HCT116 (cell line): ENCODE measurements around the gene ZNF280C. TPM values are rescaled to one million over a fixed set of nuclear protein-coding genes. Genes with fewer than 3 reads are reported as not detected.

Source experiments
- total RNA-seq: library from RNA; stranded (reverse); gene quantifications from one replicate; pipeline ENCODE4 v1.2.1, GENCODE V29; 2021; ENCODE audit not compliant: unreplicated experiment

ZNF280C gene
- total RNA-seq, 1 experiment from 2014 or later, result 12.3 TPM

Other genes starting within 250 kb of the ZNF280C start
- 19.2 TPM for gene ELF4, start 158.4 kb downstream of the ZNF280C start, total RNA-seq
- 50.0 TPM for gene AIFM1, start 103.1 kb downstream of the ZNF280C start, total RNA-seq
- gene RAB33A, start 96.9 kb downstream of the ZNF280C start, total RNA-seq, result not detected
- gene SLC25A14, start 71.0 kb upstream of the ZNF280C start, total RNA-seq, result 13.1 TPM
- gene GPR119, start 116.8 kb upstream of the ZNF280C start, total RNA-seq, result not detected
- gene RBMX2, start 133.1 kb upstream of the ZNF280C start, total RNA-seq, result 18.9 TPM